OCI-LY7 (cell line): ENCODE results near the gene NELL1. TPM values are rescaled to one million over a fixed set of nuclear protein-coding genes. Genes with fewer than 3 reads are reported as not detected.

Experiments
- BruUV-seq: library from RNA; stranded (reverse); fragments of 400-500 nt; replicated peaks from 2 replicates; lab custom pipeline; 2021; lab: Mats Ljungman, UMichigan
- CTCF ChIA-PET: fragments of 300-600 bp; sonication (Branson Sonifier 250); formaldehyde crosslinking; loops from one replicate; lab custom pipeline; 2022; ENCODE audit warnings: antibody characterized with exemption; ENCODE audit not compliant: unreplicated experiment; lab: Charles Lee
- POLR2A ChIA-PET: fragments of 300-600 bp; sonication (Branson Sonifier 250); formaldehyde crosslinking; loops from one replicate; lab custom pipeline; 2022; ENCODE audit warnings: antibody characterized with exemption; lab: Charles Lee
- DNase-seq: peaks from one replicate; pipeline ENCODE4 v3.0.0-alpha.2; 2015; ENCODE audit warnings: low spot score
- H2AFZ ChIP-seq: fragments of 200-600 bp; sonication (generic), shearing (Covaris generic); 2 replicates; pipeline ENCODE4 v1.6.1; 2014; ENCODE audit warnings: mild to moderate bottlenecking, antibody characterized with exemption, low read length, moderate library complexity
- H3K27ac ChIP-seq: fragments of 200-600 bp; sonication (generic); 2 replicates; pipeline ENCODE4 v1.5.1; 2014; ENCODE audit warnings: mixed run types, low read depth, mild to moderate bottlenecking, moderate library complexity, low read length, inconsistent platforms; ENCODE audit not compliant: poor library complexity, severe bottlenecking
- H3K36me3 ChIP-seq: fragments of 200-600 bp; sonication (generic); 2 replicates; pipeline ENCODE4 v1.6.1; 2014; ENCODE audit warnings: mild to moderate bottlenecking, antibody characterized with exemption, low read length, moderate library complexity, mixed read lengths; ENCODE audit not compliant: insufficient read depth
- H3K4me1 ChIP-seq: fragments of 200-600 bp; sonication (generic); 2 replicates; pipeline ENCODE4 v1.5.1; 2014; ENCODE audit warnings: mild to moderate bottlenecking, low read length; ENCODE audit not compliant: insufficient read depth, poor library complexity, severe bottlenecking
- H3K4me2 ChIP-seq: fragments of 200-600 bp; sonication (generic); 2 replicates; pipeline ENCODE4 v1.6.1; 2014; ENCODE audit warnings: mild to moderate bottlenecking, low read length
- H3K4me3 ChIP-seq: fragments of 200-600 bp; sonication (generic); 2 replicates; pipeline ENCODE4 v1.5.1; 2014; ENCODE audit warnings: mild to moderate bottlenecking, low read depth, low read length; ENCODE audit not compliant: poor library complexity, severe bottlenecking
- H3K79me2 ChIP-seq: fragments of 200-600 bp; sonication (generic); 2 replicates; pipeline ENCODE4 v1.6.1; 2016; ENCODE audit warnings: low read depth, mild to moderate bottlenecking, low read length, moderate library complexity, mixed read lengths; ENCODE audit not compliant: insufficient read depth
- H3K9me2 ChIP-seq: fragments of 200-600 bp; sonication (generic); 2 replicates; pipeline ENCODE4 v1.6.1; 2016; ENCODE audit warnings: mild to moderate bottlenecking, low read length, mixed read lengths; ENCODE audit not compliant: insufficient read depth
- H3K9me3 ChIP-seq: fragments of 200-600 bp; sonication (generic); 2 replicates; pipeline ENCODE4 v1.6.1; 2014; ENCODE audit warnings: mild to moderate bottlenecking, mixed run types, low read length, mixed read lengths
- H4K20me1 ChIP-seq: fragments of 200-600 bp; sonication (generic); 2 replicates; pipeline ENCODE4 v1.6.1; 2014; ENCODE audit warnings: mild to moderate bottlenecking, antibody characterized with exemption, low read length, moderate library complexity, mixed read lengths; ENCODE audit not compliant: insufficient read depth
- CTCF ChIP-seq: fragments of 200-600 bp; sonication (generic); conservative IDR thresholded peaks from 2 replicates; pipeline ENCODE4 v1.5.1; 2014; ENCODE audit warnings: mild to moderate bottlenecking, antibody characterized with exemption, low read length, moderate library complexity, mixed read lengths
- EZH2phosphoT487 ChIP-seq: fragments of 200-600 bp; sonication (generic); IDR thresholded peaks from 2 replicates; pipeline ENCODE4 v1.6.1; 2018; ENCODE audit warnings: low read depth, borderline replicate concordance, mild to moderate bottlenecking, mixed run types, antibody characterized with exemption, low read length, moderate library complexity, mixed read lengths
- intact Hi-C: fragments of 100-400 bp; cut with micrococcal nuclease; formaldehyde crosslinking; loops from one replicate; pipeline ENCODE4 v1.10.0; 2022; ENCODE audit not compliant: unreplicated experiment
- total RNA-seq, 2 experiments: library from RNA; depleted of rRNA in 1 of 2; stranded (reverse); fragments of >200 nt in 1 of 2; shearing (Covaris generic) in 1 of 2; gene quantifications; 2 replicates each; pipeline ENCODE4 v1.2.3, GENCODE V29; 2014 to 2022

NELL1 gene
- total RNA-seq, 2 experiments from 2014 or later: not detected

GRCh38 chr11:21066030-21066429, 396.6 kb downstream of the NELL1 start:
- Histone ChIP-seq H3K4me1 (no peaks in the 10 kb centered on the region), H3K9me3 (no peaks in the 10 kb centered on the region), H4K20me1 (no peaks in the 10 kb centered on the region), H3K4me3 (no peak overlapping the region), H3K9me2 (no peaks in the 10 kb centered on the region), H3K36me3 (no peaks in the 10 kb centered on the region), H3K79me2 (no peaks in the 10 kb centered on the region), H3K4me2 (no peak overlapping the region), H3K27ac (no peak overlapping the region), H2AFZ (no peak overlapping the region)
- no peak for TF ChIP-seq EZH2phosphoT487
- TF ChIP-seq CTCF: no peak
- intact Hi-C loops: no loop called here
- no TSS peak for BruUV-seq
- CTCF ChIA-PET: no interaction called here
- no peak for DNase-seq
- POLR2A ChIA-PET: no interaction called here

DNA sequence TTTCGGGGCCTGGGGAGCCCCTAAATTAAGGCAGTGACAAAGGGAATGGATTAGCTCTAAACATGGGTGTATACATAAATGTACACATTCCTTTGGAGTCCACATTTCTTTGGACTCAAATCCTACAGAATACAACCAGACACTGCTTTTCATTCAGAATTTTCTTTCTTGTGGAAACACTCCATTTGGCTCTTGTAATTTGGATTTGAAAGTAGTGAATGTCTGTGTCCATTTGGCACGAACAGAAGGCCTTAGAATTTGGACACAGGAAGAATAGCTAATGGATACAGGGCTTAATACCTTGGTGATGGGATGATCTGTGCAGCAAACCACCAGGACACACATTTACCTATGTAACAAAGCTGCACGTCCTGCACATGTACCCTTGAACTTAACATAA, 399.5 kb downstream of the NELL1 start:
- CTCF ChIA-PET: no interaction called here
- Histone ChIP-seq H2AFZ (no peak overlapping the region), H3K79me2 (no peaks in the 10 kb centered on the region), H4K20me1 (no peaks in the 10 kb centered on the region), H3K36me3 (no peaks in the 10 kb centered on the region), H3K4me1 (no peaks in the 10 kb centered on the region), H3K9me2 (no peaks in the 10 kb centered on the region), H3K4me3 (no peak overlapping the region), H3K4me2 (no peak overlapping the region), H3K9me3 (no peaks in the 10 kb centered on the region), H3K27ac (no peak overlapping the region)
- intact Hi-C loops: no loop called here
- BruUV-seq: no TSS peak
- TF ChIP-seq EZH2phosphoT487 (no peak), CTCF (no peak)
- POLR2A ChIA-PET: interaction anchor here (0.7 to 0.8 kb wide), 2 partner anchors 9 to 21 kb away, joined by 3 read pairs; no protein-coding TSS in a partner anchor
- DNase-seq: no peak

DNA sequence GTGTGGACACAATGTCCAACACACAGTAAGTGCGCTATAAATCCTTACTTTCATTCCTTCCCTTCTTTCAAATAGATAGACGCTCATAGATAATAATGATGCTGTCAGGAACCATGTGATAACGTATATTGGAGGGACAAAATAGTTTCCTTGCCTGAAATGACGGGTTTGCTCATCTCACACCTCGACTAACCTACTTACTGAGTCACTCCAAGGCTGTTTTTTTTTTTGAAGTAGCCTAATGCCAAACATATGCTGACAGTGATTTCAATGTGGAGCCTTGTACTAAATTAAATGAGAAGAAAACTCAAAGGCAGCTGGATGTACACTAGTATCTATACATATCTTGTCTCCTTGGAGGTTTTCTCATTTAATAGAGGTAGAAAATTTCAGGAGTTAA, 400.5 kb downstream of the NELL1 start:
- Histone ChIP-seq H3K4me1 (no peaks in the 10 kb centered on the region), H3K9me2 (no peaks in the 10 kb centered on the region), H3K4me2 (no peak overlapping the region), H2AFZ (no peak overlapping the region), H3K36me3 (no peaks in the 10 kb centered on the region), H3K79me2 (no peaks in the 10 kb centered on the region), H4K20me1 (no peaks in the 10 kb centered on the region), H3K27ac (no peak overlapping the region), H3K4me3 (no peak overlapping the region), H3K9me3 (no peaks in the 10 kb centered on the region)
- no peak for DNase-seq
- intact Hi-C loops: no loop called here
- CTCF ChIA-PET: no interaction called here
- POLR2A ChIA-PET: no interaction called here
- BruUV-seq: no TSS peak
- TF ChIP-seq EZH2phosphoT487: no peak
